Germinal center (tissue), 1 donor: ENCODE results near the gene CISD3.

Source experiments
- DNase-seq: peaks from one replicate; pipeline ENCODE4 v3.0.0; 2012; ENCODE audit warnings: mixed read lengths, low spot score

CISD3 gene

GRCh38 chr17:38745545-38745944 lies 15.4 kb downstream of the CISD3 start:
- DNase-seq = no peak

GRCh38 chr17:38746004-38746848 lies 16.1 kb downstream of the CISD3 start:
- DNase-seq = no peak

GRCh38 chr17:38746849-38747462 lies 16.8 kb downstream of the CISD3 start:
- DNase-seq = peak; percentile 69

- DNase-seq = no peak
Measured at GRCh38 chr17:38747463-38748148, 17.5 kb downstream of the CISD3 start.

- DNase-seq = no peak
Measured at GRCh38 chr17:38748149-38748891, 18.2 kb downstream of the CISD3 start, which contains the start of gene PCGF2. Gene PCGF2 (minus strand): TSS chr17:38748336. CDS start chr17:38740402, 7,934 bp downstream.

GRCh38 chr17:38748892-38749222 lies 18.7 kb downstream of the CISD3 start:
- no peak for DNase-seq

GRCh38 chr17:38749223-38750043 lies 19.3 kb downstream of the CISD3 start:
- DNase-seq = no peak

GRCh38 chr17:38750044-38750311 lies 19.8 kb downstream of the CISD3 start:
- no peak for DNase-seq

- no peak for DNase-seq
Measured at GRCh38 chr17:38750312-38751121, 20.4 kb downstream of the CISD3 start.

GRCh38 chr17:38751144-38751807 lies 21.1 kb downstream of the CISD3 start:
- no peak for DNase-seq

GRCh38 chr17:38751808-38752307 lies 21.7 kb downstream of the CISD3 start:
- peak; percentile 58 for DNase-seq

- DNase-seq = peak; percentile 98
Measured at GRCh38 chr17:38752308-38753070, 22.3 kb downstream of the CISD3 start, which contains the start of gene PSMB3. Gene PSMB3 (plus strand): TSS chr17:38752741. CDS start chr17:38752827, 86 bp downstream.

GRCh38 chr17:38753071-38753506 lies 22.9 kb downstream of the CISD3 start:
- no peak for DNase-seq

GRCh38 chr17:38761612-38762011 lies 31.5 kb downstream of the CISD3 start:
- DNase-seq = no peak

- DNase-seq = no peak
Measured at GRCh38 chr17:38762231-38762630, 32.1 kb downstream of the CISD3 start.

GRCh38 chr17:38766341-38766740 lies 36.2 kb downstream of the CISD3 start:
- no peak for DNase-seq

- DNase-seq = no peak
Measured at GRCh38 chr17:38768417-38768816, 38.3 kb downstream of the CISD3 start.

- DNase-seq = no peak
Measured at GRCh38 chr17:38773258-38773657, 43.1 kb downstream of the CISD3 start.

GRCh38 chr17:38777641-38778250 lies 47.6 kb downstream of the CISD3 start:
- no peak for DNase-seq
